GM19452 (cell line): ENCODE data around the gene RSPH4A.
A peak's percentile ranks its signal among the peaks of the same experiment; 100 is the strongest.
"Not testable (repeated sequence)": the region's sequence is repeated elsewhere in the genome, so short reads cannot be mapped to it uniquely, and the experiment has no call there.

ENCODE experiments used
- ATAC-seq: cut with Tn5 transposase; IDR thresholded peaks from one replicate; pipeline ENCODE4 v1.9.1; 2021; ENCODE audit not compliant: unreplicated experiment

The RSPH4A gene

DNA sequence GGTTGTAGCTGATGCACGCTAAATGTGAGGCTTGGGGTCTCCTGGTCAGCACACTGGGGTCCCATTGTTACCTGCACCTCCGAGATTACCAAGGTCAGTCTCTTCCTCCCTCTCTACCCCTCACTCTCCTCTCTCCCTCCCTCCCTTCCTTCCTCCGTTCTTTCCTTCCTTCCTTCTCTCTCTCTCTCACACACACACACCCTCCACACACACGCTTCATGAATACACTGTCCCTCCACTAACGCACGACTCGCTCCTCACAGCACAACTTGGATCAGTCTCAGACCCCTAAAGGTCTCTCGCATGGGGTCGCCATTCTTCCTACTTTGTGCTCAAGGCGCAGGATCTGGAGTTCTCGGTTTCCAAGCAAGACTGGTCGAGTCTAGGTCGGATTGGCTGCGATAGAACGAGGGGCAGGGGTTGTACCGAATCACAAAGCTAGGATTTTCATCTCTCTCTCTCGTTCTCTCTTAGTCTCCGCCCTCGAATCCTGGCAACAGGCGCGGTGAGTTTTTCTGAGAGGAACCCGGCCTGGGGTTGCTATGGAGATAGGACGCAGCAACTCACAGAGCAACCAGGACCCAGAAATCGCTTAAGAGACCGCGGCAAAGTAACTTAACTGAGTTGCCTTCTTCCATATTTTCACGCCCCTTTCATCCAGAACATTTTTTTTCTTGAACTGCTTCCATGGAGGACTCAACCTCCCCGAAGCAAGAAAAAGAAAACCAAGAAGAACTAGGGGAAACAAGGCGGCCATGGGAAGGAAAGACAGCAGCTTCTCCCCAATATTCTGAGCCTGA is at the start of gene RSPH4A:
Gene RSPH4A, plus strand, starts transcription at position 543 of the 800 bp plus-strand sequence. Its CDS starts 145 bp downstream, at position 688.
- ATAC-seq, result peak; percentile 100

GRCh38 chr6:116568111-116568510 is 48.2 kb upstream of the RSPH4A start:
- no peak for ATAC-seq

GRCh38 chr6:116568821-116569755 is 47.2 kb upstream of the RSPH4A start:
- no peak for ATAC-seq

- ATAC-seq, result peak; percentile 95
Observed at GRCh38 chr6:116570856-116571682, 45.2 kb upstream of the RSPH4A start, which contains the start of gene RWDD1. TSS of gene RWDD1 (plus strand) at chr6:116571504. CDS start at chr6:116571583, 79 bp downstream.

GRCh38 chr6:116571683-116572000 is 44.6 kb upstream of the RSPH4A start:
- no peak for ATAC-seq

DNA sequence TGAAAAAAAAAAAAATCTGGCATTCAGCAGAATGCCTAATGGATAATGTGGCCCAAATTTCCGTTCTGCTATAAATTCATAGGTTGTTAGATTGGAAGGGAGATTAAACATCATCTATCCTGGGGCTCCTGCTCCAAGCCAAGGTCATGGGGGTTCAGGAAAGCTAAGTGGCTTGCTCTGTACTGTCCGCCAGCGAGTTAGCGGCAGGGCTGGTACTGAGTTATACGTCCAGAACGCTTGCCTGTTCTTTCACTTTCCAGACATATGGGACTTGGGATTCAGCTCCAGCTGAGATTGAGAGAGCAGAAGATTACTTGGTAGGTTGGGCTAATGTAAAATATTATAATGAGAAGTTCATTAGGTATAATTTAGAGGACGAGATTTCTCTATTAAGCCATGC is 44.1 kb upstream of the RSPH4A start:
- ATAC-seq, result no peak

DNA sequence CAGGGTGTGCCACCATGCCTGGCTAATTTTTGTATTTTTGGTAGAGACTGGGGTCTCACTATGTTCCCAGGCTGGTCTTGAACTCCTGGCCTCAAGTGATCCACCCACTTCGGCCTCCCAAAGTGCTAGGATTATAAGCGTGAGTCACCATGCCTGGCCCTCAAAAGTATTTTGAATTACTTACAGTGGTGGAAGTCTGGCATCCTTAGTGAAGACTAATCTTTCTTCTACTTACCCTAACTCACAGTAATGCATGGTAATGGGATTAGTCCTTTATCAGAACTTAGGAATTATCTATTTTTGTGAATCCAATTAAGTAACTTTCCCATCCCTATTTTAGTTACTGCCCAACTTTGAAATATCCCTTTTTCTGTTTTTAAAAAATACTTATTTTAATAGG is 41.1 kb upstream of the RSPH4A start:
- ATAC-seq, result no peak

GRCh38 chr6:116577486-116577885 is 38.8 kb upstream of the RSPH4A start:
- ATAC-seq, result no peak

DNA sequence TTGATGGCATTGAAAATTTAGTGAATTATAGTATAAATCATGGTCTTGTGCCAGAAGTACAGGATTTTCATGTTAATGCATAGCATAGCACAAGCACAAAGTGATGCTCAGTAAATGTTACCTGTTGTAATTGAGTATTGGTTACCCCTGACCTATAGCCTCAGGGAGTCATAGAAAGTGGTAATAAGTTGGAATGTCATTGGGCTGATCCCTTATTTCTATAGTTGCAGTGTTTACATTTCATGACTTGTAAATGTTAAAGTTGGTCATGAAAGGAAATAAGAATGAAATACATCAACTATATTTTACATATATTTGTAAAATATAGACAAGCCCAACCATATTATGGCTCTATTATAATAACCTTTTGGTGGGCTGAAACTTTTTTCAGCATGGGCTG is 37.9 kb upstream of the RSPH4A start:
- no peak for ATAC-seq

- no peak for ATAC-seq
Observed at GRCh38 chr6:116579143-116579542, 37.1 kb upstream of the RSPH4A start.

DNA sequence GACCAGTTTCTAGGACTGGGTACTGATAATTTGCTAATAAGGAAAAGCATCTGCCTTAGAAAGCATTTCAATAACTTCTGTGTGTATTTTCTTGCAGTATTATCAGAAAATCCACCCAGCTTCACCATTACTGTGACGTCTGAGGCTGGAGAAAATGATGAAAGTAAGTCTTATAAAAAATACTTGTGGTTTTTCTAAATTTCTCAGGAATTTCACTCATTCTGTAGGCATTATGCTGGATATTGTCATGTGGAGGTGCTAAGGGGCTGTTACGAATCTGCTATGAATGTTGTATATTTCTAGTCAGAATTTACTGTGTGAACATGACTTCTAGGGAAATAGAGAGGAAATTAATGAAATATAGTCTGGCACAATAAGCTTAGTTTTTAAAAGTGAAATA is 36.1 kb upstream of the RSPH4A start:
- ATAC-seq, result no peak

- no peak for ATAC-seq
Observed at GRCh38 chr6:116586276-116586675, 30.0 kb upstream of the RSPH4A start.

DNA sequence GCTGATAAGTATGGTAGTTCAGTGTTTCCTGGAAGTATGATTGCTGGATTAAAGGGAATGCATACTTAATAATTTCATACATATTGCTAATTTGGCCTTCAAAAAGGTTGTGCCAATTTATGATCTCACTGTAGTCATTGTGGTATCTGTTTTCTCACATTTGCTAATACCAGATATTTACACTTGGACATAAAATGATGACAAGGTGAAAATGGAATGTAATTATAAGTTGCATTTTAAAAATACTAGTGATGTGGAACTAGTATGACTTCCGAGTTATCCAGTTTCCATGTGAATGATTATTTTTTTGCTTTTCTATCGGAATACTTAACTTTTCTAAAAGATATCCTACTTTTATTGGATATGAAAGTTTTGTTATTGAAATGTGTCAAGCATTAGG is 29.5 kb upstream of the RSPH4A start:
- ATAC-seq, result no peak

- ATAC-seq, result no peak
Observed at GRCh38 chr6:116595247-116595646, 21.0 kb upstream of the RSPH4A start.

GRCh38 chr6:116596815-116597214 is 19.5 kb upstream of the RSPH4A start:
- no peak for ATAC-seq

DNA sequence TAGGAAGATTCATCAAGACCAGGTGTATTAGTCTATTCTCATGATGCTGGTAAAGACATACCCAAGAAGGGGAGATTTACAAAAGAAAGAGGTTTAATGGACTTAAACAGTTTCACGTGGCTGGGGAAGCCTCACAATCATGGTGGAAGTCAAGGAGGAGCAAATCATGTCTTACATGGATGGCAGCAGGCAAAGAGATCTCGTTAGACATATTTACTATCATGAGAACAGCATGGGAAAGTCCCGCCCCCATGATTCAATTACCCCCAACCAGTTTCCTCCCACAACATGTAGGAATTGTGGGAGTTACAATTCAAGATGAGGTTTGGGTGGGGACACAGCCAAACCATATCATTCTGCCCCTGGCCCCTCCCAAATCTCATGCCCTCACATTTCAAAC is 12.4 kb upstream of the RSPH4A start:
- ATAC-seq, result not testable (repeated sequence)

DNA sequence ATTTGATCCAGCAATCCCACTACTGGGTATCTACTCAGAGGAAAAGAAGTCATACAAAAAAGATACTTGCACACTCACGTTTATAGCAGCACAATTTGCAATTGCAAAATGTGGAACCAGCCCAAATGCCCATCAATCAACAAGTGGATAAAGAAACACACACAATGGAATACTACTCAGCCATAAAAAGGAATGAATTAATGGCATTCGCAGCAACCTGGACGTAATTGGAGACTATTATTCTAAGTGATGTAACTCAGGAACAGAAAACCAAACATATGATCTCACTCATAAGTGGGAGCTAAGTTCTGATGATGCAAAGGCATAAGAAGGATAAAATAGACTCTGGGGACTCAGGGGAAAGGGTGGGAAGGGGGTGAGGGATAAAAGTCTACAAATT is 11.4 kb upstream of the RSPH4A start:
- ATAC-seq, result not testable (repeated sequence)

DNA sequence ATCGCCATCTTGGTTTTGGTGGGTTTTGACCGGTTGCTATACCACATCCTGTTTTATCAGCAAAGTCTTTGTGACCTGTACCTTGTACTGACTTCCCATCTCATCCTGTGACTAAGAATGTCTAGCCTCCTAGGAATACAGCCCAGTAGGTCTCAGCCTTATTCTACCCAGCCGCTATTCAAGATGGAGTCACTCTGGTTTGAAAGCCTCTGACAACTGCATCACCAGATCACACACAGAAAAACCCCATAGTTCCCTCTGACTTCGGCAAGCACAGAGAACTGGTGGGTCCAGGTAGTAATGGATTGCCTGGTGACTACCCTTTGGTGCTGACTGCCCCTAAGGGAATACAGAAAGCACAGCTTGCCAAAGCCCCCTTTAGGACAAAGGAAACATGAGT is 10.3 kb upstream of the RSPH4A start:
- ATAC-seq, result no peak

GRCh38 chr6:116611056-116611455 is 5.2 kb upstream of the RSPH4A start:
- no peak for ATAC-seq

DNA sequence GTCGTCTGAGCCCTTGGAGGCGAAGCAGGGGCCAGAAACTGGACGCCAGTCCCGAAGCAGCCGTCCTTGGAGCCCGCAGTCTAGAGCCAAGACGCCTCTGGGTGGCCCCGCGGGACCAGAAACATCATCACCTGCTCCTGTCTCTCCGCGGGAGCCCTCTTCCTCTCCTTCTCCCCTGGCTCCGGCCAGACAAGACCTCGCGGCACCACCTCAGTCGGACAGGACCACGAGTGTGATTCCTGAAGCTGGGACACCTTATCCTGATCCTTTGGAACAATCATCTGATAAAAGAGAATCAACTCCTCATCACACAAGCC is 416 bp downstream of the RSPH4A start:
- peak; percentile 41 for ATAC-seq
